Neutrophil (primary cell): ENCODE data around the gene TAF4B.

ENCODE experiments used
- H3K27ac ChIP-seq: fragments of 200-600 bp; sonication (generic); 2 replicates; pipeline ENCODE4 v1.5.1; 2016; ENCODE audit warnings: mild to moderate bottlenecking, moderate library complexity
- H3K27me3 ChIP-seq: fragments of 200-600 bp; sonication (generic); 2 replicates; pipeline ENCODE4 v1.6.0; 2016; ENCODE audit warnings: mild to moderate bottlenecking
- H3K36me3 ChIP-seq: fragments of 200-600 bp; sonication (generic); 2 replicates; pipeline ENCODE4 v1.5.1; 2017
- H3K4me1 ChIP-seq, 2 experiments: fragments of 200-600 bp in 1 of 2; sonication (generic) in 1 of 2; 1 replicate in 1 of 2; 2 replicates in 1 of 2; pipeline versions ENCODE4 v1.5.1 to v1.6.1; 2013 to 2016; ENCODE audit warnings: low read depth in 1 of 2, low read length in 1 of 2, mild to moderate bottlenecking in 1 of 2, moderate library complexity in 1 of 2; ENCODE audit not compliant: control insufficient read depth in 1 of 2, insufficient read depth in 1 of 2
- H3K4me3 ChIP-seq, 2 experiments: fragments of 200-600 bp in 1 of 2; sonication (generic) in 1 of 2; 1 replicate in 1 of 2; 2 replicates in 1 of 2; pipeline ENCODE4 v1.5.1; 2013 to 2016; ENCODE audit warnings: low read depth in 1 of 2, low read length in 1 of 2, mild to moderate bottlenecking in 1 of 2, moderate library complexity in 1 of 2
- H3K9me3 ChIP-seq: fragments of 200-600 bp; sonication (generic); 2 replicates; pipeline ENCODE4 v1.5.1; 2016
- TF ChIP-seq, protein P1 (sequence below): fragments of 200-600 bp; sonication (generic); IDR thresholded peaks from 2 replicates; pipeline ENCODE4 v1.5.1; 2016; ENCODE audit warnings: antibody characterized with exemption

TAF4B gene

DNA sequence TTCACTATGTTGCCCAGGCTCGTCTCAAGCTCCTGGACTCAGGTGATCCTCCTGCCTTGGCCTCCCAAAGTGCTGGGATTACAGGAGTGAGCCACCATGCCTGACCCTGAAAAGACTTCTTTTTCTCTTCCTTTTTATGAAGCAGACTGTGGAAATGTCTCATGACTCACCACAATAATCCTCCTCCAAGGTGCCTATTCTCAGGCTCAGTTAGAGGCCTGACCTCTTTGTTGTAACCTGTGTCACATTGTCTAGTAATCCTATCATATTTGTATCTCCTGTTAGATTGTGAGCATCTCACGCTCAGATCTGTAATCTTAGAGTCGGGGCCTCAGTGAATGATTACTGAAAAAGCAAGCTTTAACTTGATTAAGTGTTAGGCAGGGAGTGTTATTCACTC is 18.3 kb upstream of the TAF4B start:
- TF ChIP-seq, protein P1, sequence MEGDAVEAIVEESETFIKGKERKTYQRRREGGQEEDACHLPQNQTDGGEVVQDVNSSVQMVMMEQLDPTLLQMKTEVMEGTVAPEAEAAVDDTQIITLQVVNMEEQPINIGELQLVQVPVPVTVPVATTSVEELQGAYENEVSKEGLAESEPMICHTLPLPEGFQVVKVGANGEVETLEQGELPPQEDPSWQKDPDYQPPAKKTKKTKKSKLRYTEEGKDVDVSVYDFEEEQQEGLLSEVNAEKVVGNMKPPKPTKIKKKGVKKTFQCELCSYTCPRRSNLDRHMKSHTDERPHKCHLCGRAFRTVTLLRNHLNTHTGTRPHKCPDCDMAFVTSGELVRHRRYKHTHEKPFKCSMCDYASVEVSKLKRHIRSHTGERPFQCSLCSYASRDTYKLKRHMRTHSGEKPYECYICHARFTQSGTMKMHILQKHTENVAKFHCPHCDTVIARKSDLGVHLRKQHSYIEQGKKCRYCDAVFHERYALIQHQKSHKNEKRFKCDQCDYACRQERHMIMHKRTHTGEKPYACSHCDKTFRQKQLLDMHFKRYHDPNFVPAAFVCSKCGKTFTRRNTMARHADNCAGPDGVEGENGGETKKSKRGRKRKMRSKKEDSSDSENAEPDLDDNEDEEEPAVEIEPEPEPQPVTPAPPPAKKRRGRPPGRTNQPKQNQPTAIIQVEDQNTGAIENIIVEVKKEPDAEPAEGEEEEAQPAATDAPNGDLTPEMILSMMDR: no peak
- Histone ChIP-seq H3K4me3 (no peak overlapping the region), H3K9me3 (no peaks in the 10 kb centered on the region)

DNA sequence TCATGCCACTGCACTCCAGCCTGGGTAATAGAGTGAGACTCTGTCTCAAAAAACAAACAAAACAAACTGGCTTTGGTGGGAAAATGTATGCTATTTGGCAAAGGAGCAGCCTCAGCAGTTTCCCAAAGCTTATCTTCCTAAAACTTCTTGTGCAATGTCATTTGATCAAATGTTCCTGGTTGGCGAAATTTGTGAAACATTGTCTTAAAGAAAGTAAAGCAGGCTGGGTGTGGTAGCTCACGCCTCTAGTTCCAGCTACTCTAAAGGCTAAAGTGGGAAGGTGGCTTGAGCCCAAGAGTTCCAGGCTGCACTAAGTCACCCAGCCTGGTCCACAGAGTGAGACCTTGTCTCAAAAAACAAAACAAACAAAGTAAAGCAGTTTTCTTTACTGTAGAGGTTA is 17.3 kb upstream of the TAF4B start:
- Histone ChIP-seq H3K36me3 (no peaks in the 10 kb centered on the region), H3K4me1 (no peaks in the 10 kb centered on the region), H3K4me3 (no peak overlapping the region), H3K27ac (no peak overlapping the region), H3K27me3 (no peaks in the 10 kb centered on the region), H3K9me3 (no peaks in the 10 kb centered on the region)
- TF ChIP-seq, protein P1: no peak

More for the DNA sequence above, 18.3 kb upstream of the TAF4B start:
- H3K27ac ChIP-seq: no peak overlapping the region
- H3K4me1 ChIP-seq: no peaks in the 10 kb centered on the region
- H3K36me3 ChIP-seq: no peaks in the 10 kb centered on the region
- H3K27me3 ChIP-seq: no peaks in the 10 kb centered on the region

DNA sequence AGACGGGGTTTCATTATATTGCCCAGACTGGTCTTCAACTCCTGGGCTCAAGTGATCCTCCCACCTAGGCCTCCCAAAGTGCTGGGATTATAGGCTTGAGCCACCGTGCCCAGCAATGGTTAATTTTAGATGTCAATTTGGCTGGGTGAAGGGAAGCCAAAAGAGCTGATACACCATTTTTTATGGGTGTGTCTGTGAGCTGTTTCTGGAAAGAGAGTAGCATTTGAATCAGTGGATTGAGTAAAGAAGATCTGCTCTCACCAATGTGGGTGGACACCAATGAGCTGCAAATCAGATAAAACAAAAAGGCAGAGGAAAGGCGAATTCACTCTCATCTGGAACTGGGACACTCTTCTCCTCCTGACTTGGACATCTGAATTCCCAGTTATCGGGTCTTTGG is 16.1 kb upstream of the TAF4B start:
- Histone ChIP-seq H3K36me3 (no peaks in the 10 kb centered on the region), H3K4me1 (no peaks in the 10 kb centered on the region), H3K4me3 (no peak overlapping the region), H3K27ac (no peak overlapping the region), H3K27me3 (peaks cover 7% of the 10 kb centered on the region), H3K9me3 (no peaks in the 10 kb centered on the region)
- TF ChIP-seq, protein P1: no peak

DNA sequence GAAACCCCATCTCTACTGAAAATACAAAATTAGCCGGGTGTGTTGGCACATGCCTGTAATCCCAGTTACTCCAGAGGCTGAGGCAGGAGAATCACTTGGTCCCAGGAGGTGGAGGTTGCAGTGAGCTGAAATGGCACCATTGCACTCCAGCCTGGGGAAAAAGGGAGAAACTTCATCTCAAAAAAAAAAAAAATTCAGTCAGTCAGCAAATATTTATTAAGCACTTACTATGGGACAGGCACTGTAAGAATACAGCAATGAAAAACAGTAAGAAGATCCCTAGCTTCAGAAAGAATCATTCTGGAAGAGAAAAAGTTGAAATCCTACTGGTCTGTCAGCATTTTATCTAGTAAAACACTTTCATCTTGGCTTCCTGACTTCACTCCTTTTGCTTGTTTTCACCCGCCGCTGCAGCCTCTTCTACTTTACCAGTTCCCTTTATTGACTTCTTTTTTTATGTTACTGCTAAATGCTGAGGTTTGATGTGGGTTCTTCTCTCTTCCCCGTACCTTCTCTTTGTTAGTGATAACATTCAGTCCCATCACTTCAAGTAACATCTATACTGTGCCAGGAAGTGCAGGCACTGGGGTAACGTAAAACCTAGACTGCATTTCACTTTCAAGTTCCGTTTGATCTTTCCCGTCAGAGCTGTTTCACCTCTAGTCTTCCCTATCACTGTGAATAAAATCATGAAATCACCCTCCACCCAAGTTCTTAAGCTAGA is 10.8 kb upstream of the TAF4B start:
- Histone ChIP-seq H3K9me3 (no peaks in the 10 kb centered on the region), H3K27ac (no peak overlapping the region), H3K36me3 (no peaks in the 10 kb centered on the region), H3K4me1 (no peaks in the 10 kb centered on the region), H3K27me3 (peaks cover 13% of the 10 kb centered on the region), H3K4me3 (no peak overlapping the region)
- TF ChIP-seq, protein P1: no peak

DNA sequence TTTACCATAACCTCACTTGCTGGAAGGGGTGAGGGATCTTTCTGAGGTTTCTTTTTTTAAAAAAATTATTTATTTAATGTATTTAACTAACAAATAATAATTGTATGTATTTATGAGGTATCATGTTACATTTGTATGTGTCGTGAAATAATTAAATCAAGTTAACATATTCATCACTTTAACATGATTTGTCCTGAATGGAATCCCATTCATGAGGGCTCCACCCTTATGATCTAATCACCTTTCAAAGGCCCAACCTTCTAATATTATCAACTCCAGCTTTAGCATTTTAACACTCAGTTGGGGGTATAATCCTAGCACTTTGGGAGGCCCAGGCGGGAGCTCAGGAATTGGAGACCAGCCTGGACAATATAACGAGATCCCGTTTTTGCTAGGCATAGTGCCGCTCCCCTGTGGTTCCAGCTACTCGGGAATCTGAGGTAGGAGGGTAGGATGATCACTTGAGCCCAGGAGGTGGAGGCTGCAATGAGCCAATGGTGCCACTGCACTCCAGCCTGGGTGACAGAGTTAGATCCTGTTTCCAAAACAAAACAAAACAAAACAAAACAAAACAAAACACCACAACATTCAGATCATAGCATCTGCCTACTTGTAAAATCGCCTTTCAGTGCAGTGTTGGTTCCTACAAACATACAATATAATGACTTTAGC is 1.1 kb upstream of the TAF4B start:
- Histone ChIP-seq H3K9me3 (no peaks in the 10 kb centered on the region), H3K27me3 (peaks cover 45% of the 10 kb centered on the region), H3K4me3 (no peak overlapping the region), H3K27ac (no peak overlapping the region), H3K36me3 (no peaks in the 10 kb centered on the region), H3K4me1 (peaks cover 15 to 17% of the 10 kb centered on the region in 2 experiments)
- TF ChIP-seq, protein P1: no peak
